ENCODE data around the gene KCNJ11. TPM values are rescaled to one million over a fixed set of nuclear protein-coding genes. Genes with fewer than 3 reads are reported as not detected.
"Not testable (repeated sequence)": the region's sequence is repeated elsewhere in the genome, so short reads cannot be mapped to it uniquely, and the experiment has no call there.

KCNJ11 gene
- 0.18 TPM for polyA plus RNA-seq (2013, experiment 1 of 2; ENCODE audit: insufficient read length)
- not detected for polyA plus RNA-seq (2013, experiment 2 of 2; ENCODE audit: insufficient read length)

DNA sequence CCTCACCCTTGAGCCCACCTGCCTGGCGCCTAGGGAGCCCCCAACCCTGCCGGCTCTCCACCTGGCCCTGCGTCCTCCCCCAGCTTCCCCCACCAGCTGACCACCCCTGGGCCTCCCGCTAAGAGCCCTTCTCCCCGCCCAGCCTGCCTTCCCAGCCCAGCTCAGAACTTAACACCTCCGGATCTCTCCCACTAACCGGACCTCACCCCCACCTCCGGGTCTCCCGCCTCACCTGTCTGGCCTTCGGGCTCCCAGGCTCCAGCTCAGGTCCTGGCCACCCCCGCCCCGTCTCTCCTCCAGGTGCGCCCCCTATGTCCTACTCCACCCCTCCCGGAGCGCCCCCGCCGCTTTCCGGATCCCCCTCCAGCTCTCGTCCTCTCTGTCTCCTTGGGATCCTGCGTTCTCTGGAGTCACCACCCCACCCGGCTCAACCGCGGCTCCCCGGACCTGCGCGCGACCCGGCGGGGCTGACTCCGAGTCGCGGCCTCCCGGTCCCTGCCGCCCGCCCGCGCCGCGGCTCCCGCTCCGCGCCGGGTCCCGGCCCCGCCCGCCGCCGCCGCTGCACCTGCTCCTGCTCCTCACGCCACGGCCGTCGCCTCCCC is at the start of gene KCNJ11:
Gene KCNJ11 (minus strand): TSS at position 51 of the 602 bp plus-strand sequence. CDS start 568 bp downstream, outside the sequence.
- no peak for DNase-seq

DNA sequence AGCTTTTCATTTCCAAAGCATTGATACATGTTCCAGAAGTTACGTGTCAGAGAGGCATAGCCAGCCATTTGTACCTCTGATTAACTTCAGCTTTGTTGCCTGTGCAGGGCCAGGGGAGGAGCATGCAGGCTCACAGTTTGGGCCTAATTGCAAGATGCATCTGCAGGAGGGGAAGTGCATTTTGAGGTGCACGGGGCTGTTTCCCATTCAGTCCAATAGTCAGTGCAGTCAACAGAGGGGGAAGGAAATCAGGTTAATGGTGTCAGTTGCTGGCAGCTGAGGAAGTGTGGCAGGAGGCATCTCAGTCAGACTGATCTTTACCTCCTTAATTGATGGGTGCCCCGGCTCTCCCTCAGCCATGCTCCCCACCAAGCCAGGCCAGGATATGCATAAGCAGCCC is 48.9 kb upstream of the KCNJ11 start:
- no peak for DNase-seq

DNA sequence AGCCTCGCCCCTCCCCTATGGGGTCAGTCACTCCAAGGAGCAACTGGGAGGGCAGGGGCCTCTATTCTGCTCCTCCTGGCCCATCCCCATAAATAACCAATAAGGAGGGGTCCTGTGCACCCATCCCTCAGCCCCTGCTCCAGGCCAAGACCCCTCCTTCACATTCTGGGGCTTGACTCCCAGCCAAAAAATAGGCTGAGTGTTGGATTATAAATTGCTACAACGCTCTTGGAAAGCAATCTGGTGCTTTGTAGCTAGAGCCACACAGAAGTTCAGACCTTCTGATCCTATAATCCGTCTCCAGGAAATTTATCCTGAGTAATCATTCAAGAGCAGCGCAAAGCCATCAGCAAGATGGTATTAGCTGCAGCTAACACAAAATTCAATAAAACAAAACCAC is 45.6 kb upstream of the KCNJ11 start:
- no peak for DNase-seq

DNA sequence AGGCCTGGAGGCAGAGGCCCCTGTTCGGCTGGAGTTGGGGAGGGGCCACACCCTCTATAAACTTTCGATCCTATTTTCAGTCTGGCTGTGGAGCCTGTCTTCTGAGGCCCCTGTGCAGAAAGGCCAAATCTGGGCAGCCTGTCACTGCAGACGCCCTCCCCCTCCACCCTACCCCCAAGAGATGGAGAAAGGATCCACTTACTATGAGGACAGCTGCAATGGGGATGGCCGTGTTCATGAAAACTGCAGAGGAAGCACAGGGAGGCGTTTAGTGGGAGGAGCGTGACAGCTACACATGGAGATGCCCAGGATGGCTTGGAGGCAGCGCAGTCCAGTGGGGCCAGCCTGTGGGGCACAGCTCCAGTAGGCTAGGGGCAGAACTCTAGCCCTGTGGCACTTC is 43.5 kb upstream of the KCNJ11 start:
- no peak for DNase-seq

DNA sequence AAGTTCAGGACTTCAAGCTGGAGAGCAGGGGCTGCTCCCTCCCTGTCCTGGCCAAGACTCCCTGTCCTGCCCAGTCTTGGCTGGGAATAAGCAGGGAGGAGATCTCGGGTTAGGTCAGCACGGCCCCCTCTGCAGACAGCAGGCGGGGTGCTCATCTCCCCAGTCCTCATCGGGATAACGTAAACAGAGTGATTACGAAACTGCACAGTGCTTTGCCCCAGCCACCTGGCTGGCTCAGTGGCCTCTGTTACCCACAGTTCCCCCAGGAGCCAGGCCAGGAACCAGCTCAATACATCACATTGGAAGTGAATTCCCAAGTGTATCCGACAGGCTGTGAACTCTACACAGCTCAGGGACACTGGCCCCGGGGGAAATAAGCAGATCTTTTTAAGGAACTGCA is 42.7 kb upstream of the KCNJ11 start:
- DNase-seq = no peak

DNA sequence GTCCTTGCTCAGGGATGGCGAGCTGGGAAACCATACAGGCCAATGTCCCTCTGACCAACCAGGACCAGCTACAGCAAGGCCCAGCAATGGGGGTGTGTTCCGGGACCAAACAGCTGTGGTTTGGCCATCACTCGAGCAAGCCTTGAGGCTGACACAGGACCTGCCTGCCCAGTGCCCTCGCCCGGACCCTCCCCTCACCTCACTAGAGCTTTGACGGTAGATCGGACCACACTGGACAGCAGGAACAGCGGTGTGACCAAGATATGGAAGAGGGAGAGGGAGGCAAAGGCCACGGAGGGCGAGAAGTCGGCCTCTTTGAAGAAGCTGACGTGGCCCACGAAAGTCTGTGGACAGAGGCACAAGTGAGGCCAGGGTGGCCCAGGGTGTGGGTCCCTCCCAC is 42.2 kb upstream of the KCNJ11 start:
- DNase-seq = no peak

DNA sequence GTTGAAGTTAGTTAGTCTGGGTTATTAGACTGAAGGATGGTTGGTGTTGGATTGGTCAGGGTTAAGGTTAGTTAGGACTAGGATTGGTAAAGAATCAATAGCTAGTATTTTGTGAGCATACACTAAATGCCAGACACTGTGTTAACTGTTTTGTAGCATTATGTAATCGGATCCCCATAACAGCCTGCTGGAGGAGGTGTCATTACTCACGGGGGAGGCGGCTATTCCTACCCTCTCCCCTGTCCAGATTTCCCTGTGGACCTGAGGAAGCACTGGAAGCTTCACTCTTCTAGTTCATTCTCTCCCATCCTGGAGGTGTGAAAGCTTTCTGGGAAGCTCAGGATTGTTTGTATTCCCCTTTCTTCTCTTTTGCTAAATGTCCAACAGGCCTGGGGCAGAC is 40.5 kb upstream of the KCNJ11 start:
- DNase-seq = no peak

DNA sequence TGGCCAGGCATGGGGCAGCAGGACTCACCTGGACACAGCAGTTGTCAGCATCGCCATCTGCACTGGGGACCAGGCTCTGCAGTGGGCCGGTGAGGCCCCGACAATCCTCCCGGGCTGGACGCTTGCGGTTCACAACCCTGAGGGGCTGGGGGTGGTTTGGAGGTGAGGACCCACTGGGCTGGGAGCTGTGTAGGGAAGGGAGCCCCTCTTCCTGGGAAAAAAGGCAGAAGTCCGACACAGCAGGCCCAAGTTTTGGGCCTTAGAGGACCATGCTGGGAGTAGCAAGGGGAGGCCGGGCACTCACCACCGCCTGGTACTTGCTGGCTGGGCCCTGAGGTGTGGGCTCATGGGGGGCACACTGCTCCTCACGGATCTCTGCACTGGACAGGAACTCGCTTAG is 39.8 kb upstream of the KCNJ11 start:
- DNase-seq = no peak

DNA sequence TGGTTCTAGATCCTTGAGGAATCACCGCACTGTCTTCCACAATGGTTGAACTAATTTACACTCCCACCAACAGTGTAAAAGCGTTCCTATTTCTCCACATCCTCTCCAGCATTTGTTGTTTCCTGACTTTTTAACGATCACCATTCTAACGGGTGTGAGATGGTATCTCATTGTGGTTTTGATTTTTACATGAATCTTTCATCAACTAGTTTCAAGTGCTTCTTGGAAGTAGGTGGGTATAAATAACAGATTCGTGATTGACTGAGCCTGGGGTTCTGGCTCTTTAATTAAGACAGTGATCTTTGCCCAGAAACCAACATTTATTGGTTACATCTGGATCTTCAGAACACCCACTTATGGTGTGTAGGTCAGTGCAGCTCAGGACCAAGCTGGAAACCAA is 37.8 kb upstream of the KCNJ11 start:
- not testable (repeated sequence) for DNase-seq

DNA sequence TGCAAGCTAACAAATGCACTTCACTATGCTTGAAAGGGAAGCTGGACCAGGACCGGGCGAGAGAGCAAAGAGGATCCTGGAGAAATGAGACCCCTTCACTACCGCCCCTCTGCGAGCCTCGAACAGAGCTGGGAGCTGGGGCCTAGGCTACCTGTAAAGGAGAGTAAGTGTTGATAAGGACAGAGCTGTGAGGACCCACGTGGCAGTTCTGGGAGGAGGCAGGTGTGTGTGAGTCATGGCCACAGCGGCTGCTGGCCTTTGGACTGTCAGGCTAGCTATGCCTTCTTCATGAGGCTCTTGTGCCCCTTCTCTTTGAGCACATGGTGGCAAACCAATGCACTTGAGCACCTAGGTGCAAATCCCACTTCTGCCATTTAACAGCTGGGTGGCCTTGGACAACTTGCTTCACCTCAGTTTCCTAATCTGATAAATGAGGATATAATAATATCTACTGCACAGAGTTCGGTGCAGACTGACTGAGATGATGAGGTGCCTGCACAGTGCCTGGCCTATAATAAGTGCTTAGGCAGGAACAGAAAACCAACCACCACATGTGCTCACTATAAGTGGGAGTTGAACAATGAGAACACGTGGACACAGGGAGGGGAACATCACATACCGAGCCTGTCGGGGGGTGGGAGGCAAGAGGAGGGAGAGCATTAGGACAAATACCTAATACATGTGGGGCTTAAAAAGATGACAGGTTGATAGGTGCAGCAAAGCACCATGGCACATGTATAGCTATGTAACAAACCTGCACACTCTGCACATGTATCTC is 35.3 kb upstream of the KCNJ11 start:
- no peak for DNase-seq

DNA sequence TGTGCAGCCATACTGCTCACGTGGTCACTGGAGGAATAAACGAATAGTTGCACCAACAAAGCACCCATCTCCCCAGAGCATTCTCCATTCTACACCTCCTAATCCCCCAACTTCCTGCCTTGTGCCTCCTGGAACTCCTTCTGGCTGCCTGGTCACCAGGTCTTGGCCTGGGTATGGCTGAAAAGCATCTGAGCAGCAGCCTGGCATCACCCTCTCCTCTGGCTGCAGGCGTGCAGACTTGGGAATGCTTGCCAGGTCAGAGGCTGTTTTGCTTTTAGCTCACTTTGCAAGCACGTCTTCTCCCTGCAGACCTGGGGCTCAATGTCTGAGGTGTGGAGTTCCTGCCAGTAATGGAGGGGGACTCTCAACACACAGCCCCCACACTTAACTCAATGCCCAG is 33.3 kb upstream of the KCNJ11 start:
- no peak for DNase-seq

DNA sequence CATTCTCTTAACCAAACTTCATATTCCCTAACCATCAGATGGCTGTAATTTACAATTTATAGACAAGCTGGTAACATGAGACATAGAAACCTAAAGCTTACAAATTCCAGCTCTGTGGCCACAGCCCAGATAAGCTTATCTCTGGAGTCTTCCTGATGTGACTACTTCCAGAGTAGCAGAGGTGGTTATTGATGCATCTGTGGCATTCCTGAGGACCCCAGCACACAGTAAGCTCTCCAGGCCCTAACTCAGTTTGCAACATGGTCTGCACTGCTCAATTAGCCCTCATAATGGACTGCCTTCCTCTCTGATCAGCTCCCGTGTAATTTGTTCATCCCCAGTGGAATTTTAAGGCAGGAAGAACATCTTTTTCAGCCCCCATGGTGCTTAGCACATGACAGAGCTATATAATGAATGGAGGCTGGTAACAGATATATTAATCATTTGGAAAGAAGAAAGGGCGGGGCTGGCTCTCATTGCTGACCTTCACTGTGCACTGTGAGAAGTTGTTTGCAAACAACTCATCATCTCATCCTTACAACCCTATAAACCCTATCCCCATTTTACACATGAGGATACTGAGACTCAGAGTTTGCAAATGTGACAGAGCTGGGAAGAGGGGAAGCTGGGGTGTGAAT is 30.1 kb upstream of the KCNJ11 start:
- no peak for DNase-seq

DNA sequence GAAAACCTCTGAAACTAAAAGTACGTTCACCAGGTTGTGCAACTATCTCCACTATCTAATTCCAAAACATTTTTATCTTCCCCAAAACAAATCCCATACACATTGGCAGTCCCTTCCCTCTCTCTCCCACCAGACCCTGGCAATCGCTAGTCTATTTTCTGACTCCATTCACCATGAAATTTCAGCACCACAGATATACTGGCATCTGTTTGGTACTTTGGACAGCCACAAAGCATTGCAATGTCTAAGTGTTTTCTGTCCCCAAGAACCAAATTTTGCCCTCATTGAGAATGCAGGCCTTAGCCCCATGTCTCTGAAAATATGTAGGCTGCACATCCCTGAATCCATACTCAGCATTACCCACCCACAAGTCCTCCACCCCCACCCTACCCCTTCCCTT is 28.0 kb upstream of the KCNJ11 start:
- no peak for DNase-seq

DNA sequence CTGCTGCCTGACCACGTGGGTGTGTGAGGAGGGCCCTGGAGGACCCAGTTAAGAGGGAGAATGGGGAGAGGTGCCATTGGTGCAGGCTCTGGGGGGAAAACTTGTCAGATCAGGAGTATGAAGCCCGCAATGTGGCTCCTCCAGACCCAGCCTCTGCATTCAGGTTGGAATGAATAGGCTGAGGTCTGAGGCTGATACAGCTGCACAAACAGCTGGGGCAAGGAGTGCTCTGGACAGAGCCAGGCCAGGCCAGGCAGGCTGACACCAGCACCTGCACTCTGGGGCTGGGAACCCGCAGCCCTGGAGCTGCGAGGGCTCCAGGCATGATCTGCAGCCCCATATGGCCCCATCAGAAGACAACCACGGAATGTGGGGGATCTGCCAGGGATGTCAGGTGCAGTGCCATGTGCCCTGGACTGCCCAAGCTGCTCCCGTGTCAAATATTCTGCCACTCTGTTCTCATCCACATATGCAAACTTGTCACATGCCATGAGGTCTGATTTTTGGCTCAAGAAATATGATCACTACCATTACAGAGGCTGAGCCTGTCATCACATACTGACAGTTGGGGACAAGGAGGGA is 27.2 kb upstream of the KCNJ11 start:
- no peak for DNase-seq

DNA sequence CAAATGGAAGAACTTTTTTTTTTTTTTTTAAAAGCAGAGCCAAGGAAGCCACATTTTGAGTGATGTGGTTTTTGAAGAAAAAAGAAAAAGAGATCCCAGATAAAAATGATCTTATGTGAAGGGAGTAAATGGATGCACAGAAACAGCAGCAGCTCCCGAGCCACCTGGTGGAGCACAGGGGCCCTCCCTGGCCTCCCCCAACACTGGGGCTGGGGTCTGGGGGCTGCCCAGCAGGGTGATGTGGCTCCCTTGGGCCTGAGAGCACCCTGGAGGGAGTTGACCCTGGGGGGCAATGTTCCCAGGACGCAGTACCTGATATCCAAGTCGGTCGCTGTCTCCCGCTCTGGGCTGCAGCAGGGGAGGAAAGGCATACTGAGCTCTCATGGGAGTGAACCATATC is 26.5 kb upstream of the KCNJ11 start:
- DNase-seq = no peak

DNA sequence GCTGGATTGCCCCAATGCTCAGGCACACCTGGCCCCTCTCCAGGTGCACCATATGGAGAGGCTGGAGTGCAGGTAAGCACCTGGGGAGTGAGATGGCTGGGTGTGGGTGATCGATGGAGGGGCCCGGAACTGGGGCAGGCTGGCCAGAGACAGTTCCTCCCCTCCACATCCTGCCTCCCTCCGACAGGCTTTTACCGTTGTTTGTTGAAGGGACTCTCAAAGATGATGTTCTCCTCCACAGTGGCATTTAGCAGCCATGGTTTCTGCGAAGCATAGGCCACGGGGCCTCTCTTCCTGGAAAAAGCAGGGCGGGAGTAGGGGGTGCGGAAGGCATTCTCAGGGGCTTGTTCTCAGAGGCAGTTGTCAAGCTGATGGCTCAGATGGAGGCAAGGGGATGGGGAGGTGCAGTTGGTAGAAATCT is 25.9 kb upstream of the KCNJ11 start:
- no peak for DNase-seq

DNA sequence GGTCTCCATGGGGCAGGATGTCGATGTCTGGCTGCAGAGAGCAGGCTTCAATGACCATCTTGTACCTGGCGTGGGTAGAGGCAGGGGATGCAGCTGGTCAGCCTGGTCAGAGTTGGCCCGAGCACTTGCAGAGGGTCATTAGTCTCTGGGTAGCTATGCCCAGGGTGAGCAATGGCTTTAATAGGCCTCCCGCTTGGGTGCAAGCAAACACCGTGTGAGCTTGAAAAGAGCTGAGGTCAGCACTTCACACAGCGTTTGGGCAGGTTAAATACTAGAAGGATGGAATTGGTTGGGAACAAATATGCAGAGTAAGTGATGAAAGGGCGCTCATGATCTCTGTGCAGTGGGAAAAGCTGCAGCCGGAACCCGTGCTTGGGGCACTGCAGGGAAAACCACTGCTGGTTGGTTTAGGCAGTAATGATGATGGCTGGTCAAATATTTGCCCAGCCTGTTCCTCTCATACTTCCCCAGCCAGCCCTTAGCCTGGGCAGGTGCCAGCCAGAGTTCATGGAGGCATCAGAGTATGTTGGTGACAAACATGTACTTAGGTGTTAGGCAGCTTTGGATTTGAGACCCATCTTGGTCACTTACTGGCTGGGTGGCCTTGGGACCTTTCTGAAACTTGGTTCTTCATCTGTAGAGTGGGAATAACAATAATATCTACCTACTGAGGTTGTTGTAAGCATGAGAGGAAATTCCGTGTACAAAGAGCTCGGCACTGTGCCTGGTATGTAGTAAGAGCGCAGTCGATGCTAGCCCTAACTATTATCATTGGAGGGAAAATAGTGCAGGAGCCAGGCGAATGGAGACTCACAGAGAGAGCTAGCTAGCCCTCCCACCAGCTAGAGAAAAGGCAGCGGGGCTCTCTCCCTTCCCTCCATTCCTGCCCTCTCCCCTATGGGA is 25.2 kb upstream of the KCNJ11 start:
- DNase-seq = no peak

DNA sequence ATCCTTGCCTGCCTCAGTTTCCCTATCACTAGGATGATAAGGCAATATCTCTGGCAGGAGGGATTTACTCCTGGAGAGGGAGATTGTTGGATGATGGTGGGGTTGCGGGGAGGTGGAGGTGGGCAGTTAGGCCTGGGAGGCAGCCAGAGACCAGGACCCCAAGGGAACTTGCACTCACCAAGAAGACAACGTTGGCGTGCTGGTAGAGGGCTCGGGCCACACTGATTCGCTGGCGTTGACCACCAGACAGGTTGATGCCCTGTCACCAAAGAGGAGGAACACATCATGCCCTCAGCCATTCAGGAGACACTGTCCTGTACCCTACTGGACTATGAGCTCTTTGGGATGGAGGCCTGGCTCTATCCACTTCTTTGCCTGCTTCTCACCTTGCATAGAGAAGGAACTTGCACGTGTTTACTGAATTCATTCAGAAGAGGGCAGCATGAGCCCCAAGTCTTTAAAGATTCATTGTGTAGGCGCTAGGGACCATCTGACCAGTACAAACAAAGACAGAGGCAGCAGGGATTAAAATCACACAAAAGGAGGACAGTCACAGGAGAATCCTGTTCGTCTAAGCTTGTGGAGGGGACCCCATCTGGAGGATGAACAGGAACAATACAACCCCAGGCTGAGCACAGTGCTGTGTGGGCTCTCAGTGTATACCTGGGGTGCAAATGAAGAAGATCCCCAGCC is 24.2 kb upstream of the KCNJ11 start:
- no peak for DNase-seq

DNA sequence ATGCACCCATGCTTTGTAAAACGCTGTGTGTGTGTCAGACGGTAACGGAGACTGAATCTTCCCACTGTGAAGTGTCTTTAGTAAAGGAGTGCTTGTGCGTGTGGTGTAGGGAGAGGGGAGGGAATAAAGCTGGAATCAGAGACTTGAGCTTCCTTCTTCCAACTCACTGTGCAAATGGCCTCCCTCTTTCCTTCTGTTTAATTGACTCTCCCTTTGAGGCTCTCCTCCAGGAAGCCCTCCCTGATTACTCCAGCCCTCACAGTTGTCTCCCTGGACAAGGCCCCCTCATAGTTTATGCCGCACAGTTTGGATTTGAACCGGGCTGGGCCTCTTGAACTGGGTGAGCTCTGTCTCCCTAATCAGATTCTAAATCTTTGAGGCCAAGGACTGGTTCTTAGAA is 23.0 kb upstream of the KCNJ11 start:
- DNase-seq = no peak

DNA sequence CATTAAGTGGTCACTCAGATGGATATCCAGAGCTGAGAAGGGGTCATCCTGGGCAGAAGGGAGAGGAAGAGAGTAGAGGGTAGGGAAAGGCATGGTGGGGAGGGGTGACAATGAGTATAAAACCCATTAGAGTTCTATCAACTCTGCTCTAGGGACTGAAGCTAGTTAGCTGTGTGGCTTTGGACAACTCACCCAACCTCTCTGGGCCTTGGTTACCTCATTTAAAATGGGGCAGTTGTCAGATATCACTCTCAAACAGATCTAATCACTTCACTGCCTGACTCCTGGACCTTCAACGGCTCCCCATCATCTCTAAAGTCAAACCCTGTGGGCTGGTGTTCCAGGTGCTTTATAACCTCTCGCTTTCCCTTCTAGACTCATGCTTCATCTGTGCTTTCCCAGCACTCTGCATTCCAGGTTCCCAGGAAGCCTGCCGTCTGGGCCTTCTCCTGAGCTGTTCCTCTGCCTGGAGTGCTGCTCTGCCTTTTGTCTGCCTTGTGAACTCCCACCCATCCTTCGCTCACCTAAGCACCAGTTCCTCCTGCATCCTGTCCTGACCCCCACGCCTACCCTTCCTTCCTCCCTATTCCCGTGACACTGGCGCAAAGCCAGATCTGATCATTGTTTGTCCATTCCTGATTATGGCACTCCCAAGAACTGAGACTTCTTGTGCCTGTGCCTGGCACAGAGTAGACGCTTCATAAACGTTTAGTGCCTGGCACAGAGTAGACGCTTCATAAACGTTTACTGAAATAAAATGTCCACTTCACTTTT is 22.3 kb upstream of the KCNJ11 start:
- DNase-seq = no peak

DNA sequence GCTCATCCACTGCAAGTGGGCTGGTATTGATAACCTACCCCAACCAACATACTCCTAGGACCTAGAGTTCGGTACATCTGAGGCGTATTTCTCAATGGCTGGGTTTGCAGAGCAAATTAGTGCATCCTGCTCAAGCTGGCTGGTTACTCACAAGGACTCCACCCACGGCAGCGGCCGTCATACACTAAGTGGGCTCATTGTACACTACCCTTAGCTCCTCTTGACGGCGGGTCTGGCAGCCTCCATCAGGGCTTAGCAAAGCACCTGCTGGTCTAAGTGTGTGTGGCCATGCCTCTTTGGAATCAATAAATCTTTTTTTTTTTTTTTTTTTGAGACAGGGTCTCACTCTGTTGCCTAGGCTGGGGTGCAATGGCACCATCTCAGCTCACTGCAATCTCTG is 20.2 kb upstream of the KCNJ11 start:
- DNase-seq = no peak

Data from fibroblast of skin of abdomen (primary cell).